ENCODE results near the gene NUCKS1. TPM values are rescaled to one million over a fixed set of nuclear protein-coding genes. Genes with fewer than 3 reads are reported as not detected.
A peak's percentile ranks its signal among the peaks of the same experiment; 100 is the strongest.

The NUCKS1 gene
- total and polyA plus RNA-seq, 10 of the 15 experiments (the other 5 are each of a cell fraction or from before 2014, with no cell fraction given), result 40.5 to 135 (median 55.5) TPM

GRCh38 chr1:205680073-205680851, 69.7 kb downstream of the NUCKS1 start, which contains the start of gene SLC45A3 (continued):
- TF ChIP-seq, protein P1, sequence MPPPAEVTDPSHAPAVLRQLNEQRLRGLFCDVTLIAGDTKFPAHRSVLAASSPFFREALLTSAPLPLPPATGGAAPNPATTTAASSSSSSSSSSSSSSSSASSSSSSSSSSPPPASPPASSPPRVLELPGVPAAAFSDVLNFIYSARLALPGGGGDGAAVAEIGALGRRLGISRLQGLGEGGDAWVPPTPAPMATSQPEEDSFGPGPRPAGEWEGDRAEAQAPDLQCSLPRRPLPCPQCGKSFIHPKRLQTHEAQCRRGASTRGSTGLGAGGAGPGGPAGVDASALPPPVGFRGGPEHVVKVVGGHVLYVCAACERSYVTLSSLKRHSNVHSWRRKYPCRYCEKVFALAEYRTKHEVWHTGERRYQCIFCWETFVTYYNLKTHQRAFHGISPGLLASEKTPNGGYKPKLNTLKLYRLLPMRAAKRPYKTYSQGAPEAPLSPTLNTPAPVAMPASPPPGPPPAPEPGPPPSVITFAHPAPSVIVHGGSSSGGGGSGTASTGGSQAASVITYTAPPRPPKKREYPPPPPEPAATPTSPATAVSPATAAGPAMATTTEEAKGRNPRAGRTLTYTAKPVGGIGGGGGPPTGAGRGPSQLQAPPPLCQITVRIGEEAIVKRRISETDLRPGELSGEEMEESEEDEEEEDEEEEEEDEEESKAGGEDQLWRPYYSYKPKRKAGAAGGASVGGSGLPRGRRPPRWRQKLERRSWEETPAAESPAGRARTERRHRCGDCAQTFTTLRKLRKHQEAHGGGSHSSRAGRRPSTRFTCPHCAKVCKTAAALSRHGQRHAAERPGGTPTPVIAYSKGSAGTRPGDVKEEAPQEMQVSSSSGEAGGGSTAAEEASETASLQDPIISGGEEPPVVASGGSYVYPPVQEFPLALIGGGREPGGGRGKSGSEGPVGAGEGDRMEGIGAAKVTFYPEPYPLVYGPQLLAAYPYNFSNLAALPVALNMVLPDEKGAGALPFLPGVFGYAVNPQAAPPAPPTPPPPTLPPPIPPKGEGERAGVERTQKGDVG (CRISPR knock-in tag; IDR thresholded peaks at IDR 0.05), result no peak
- TF ChIP-seq BRCA1 (IDR thresholded peaks at IDR 0.05; ENCODE audit: low read depth, low read length) (no peak), IKZF1 (conservative IDR thresholded peaks at IDR 0.05) (peak; percentile 77), SUPT20H (IDR thresholded peaks at IDR 0.05; ENCODE audit: borderline replicate concordance, control insufficient read depth, low read depth, low read length) (no peak), NFYB (IDR thresholded peaks at IDR 0.05; ENCODE audit: insufficient read depth, low read depth, low read length) (no peak), RAD51 (IDR thresholded peaks at IDR 0.05) (no peak), STAT1 (conservative IDR thresholded peaks at IDR 0.05) (no peak), BCLAF1 (IDR thresholded peaks at IDR 0.05) (no peak), IKZF2 (IDR thresholded peaks at IDR 0.05) (no peak), ZNF274 (IDR thresholded peaks at IDR 0.05; ENCODE audit: insufficient read depth, insufficient read length) (no peak), SMARCA5 (IDR thresholded peaks at IDR 0.05) (peak; percentile 49; the same call in 1 of the 2 replicates), MYB (IDR thresholded peaks at IDR 0.05; ENCODE audit: borderline replicate concordance, low read depth, low read length) (no peak), ZNF687 (IDR thresholded peaks at IDR 0.05) (0 out of 2 replicates have a peak, but pooled peaks have one; percentile 44), RELB (IDR thresholded peaks at IDR 0.05; ENCODE audit: low read depth) (no peak)
- TF ChIP-seq, protein P2, sequence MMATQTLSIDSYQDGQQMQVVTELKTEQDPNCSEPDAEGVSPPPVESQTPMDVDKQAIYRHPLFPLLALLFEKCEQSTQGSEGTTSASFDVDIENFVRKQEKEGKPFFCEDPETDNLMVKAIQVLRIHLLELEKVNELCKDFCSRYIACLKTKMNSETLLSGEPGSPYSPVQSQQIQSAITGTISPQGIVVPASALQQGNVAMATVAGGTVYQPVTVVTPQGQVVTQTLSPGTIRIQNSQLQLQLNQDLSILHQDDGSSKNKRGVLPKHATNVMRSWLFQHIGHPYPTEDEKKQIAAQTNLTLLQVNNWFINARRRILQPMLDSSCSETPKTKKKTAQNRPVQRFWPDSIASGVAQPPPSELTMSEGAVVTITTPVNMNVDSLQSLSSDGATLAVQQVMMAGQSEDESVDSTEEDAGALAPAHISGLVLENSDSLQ (IDR thresholded peaks at IDR 0.05), result no peak

All from GM12878 (cell line).